Tibial nerve (tissue), 4 donors: ENCODE measurements around the gene ITIH4.

ENCODE experiments used
- CTCF ChIP-seq, 5 experiments: fragments of 200-600 bp in 3 of 5; fragments of 450-650 bp in 2 of 5; sonication (generic) in 3 of 5; IDR thresholded peaks; one replicate each; pipeline ENCODE4 v1.5.1; 2016 to 2019; ENCODE audit warnings: antibody characterized with exemption in 5 of 5, mild to moderate bottlenecking in 3 of 5, moderate library complexity in 2 of 5
- EP300 ChIP-seq, 2 donors: sonication (generic); formaldehyde crosslinking; IDR thresholded peaks; one replicate each; pipeline ENCODE4 v1.6.1; 2017; ENCODE audit warnings: antibody characterized with exemption in 2 of 2, mild to moderate bottlenecking in 1 of 2
- POLR2A ChIP-seq, 2 donors: fragments of 450-650 bp; IDR thresholded peaks; one replicate each; pipeline ENCODE4 v1.6.1; 2017; ENCODE audit warnings: antibody characterized with exemption in 2 of 2, mild to moderate bottlenecking in 2 of 2, moderate library complexity in 2 of 2

DNA sequence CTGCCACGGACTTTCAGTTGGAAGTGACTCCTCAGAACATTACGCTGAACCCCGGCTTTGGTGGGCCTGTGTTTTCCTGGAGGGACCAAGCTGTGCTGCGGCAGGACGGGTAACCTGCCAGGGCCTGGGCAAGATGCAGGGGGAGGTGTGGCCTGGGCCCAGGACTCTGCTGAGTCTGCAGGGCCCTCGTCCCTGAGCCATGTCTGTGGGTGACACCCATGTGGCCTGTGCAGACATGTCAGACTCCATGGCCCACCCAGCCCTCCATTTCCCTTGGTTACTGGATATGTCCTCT lies 40.8 kb downstream of the ITIH4 start:
- TF ChIP-seq CTCF (IDR thresholded peaks at IDR 0.05) = no peak
- no peak for TF ChIP-seq POLR2A (IDR thresholded peaks at IDR 0.05)
- TF ChIP-seq EP300 (IDR thresholded peaks at IDR 0.05) = no peak
